GM13977 (cell line): Measurements from ENCODE around the gene ARHGAP10.

Experiments
- DNase-seq: peaks from one replicate; pipeline ENCODE4 v3.0.0; 2012; ENCODE audit warnings: low spot score
- CTCF ChIP-seq: IDR thresholded peaks from 2 replicates; pipeline ENCODE4 v1.5.1; 2012; ENCODE audit warnings: mild to moderate bottlenecking, control low read depth; ENCODE audit not compliant: insufficient read depth; ENCODE audit errors: extremely low read depth, missing control alignments
- in situ Hi-C: fragments of 300-500 bp; cut with MboI; formaldehyde crosslinking; loops from one replicate; pipeline ENCODE4 v1.12.0; 2022; ENCODE audit warnings: low sequenced_read_pairs, low pct_unique_long_range_greater_than_20kb, mixed read lengths, inconsistent platforms; ENCODE audit not compliant: unreplicated experiment

ARHGAP10 gene

GRCh38 chr4:147772459-147772969 lies 40.6 kb downstream of the ARHGAP10 start:
- TF ChIP-seq CTCF = no peak
- in situ Hi-C loops = no loop called here
- DNase-seq = no peak

GRCh38 chr4:147773261-147774184 lies 41.6 kb downstream of the ARHGAP10 start:
- in situ Hi-C loops = no loop called here
- TF ChIP-seq CTCF = no peak
- DNase-seq = no peak

- no peak for DNase-seq
- in situ Hi-C loops = no loop called here
- no peak for TF ChIP-seq CTCF
These were observed 44.8 kb downstream of the ARHGAP10 start for GRCh38 chr4:147776716-147777115.

- TF ChIP-seq CTCF = no peak
- no peak for DNase-seq
- in situ Hi-C loops = no loop called here
These were observed 45.7 kb downstream of the ARHGAP10 start for GRCh38 chr4:147777456-147778091.

- TF ChIP-seq CTCF = no peak
- DNase-seq = peak; percentile 51
- in situ Hi-C loops = no loop called here
These were observed 47.1 kb downstream of the ARHGAP10 start for GRCh38 chr4:147778942-147779341.

- DNase-seq = no peak
- in situ Hi-C loops = no loop called here
These were observed 47.6 kb downstream of the ARHGAP10 start for GRCh38 chr4:147779451-147779850.

More at GRCh38 chr4:147779451-147779850, 47.6 kb downstream of the ARHGAP10 start:
- no peak for TF ChIP-seq CTCF
